Activated naive CD4-positive, alpha-beta T cell treated with anti-CD3 and anti-CD28 coated beads, Interleukin-2, amount 10 ng/mL, durations not matched to agents 5 hours and 36 hours (primary cell): Measurements from ENCODE around the gene OGDHL. TPM values are rescaled to one million over a fixed set of nuclear protein-coding genes. Genes with fewer than 3 reads are reported as not detected.

Experiments
- total RNA-seq, 2 experiments: library from RNA; stranded (reverse); gene quantifications; one replicate each; pipeline ENCODE4 v1.2.3, GENCODE V29; 2021

The OGDHL gene
- total RNA-seq = under 1 TPM in 1 of 2 experiments, not detected in 1; 0.10 TPM

DNA sequence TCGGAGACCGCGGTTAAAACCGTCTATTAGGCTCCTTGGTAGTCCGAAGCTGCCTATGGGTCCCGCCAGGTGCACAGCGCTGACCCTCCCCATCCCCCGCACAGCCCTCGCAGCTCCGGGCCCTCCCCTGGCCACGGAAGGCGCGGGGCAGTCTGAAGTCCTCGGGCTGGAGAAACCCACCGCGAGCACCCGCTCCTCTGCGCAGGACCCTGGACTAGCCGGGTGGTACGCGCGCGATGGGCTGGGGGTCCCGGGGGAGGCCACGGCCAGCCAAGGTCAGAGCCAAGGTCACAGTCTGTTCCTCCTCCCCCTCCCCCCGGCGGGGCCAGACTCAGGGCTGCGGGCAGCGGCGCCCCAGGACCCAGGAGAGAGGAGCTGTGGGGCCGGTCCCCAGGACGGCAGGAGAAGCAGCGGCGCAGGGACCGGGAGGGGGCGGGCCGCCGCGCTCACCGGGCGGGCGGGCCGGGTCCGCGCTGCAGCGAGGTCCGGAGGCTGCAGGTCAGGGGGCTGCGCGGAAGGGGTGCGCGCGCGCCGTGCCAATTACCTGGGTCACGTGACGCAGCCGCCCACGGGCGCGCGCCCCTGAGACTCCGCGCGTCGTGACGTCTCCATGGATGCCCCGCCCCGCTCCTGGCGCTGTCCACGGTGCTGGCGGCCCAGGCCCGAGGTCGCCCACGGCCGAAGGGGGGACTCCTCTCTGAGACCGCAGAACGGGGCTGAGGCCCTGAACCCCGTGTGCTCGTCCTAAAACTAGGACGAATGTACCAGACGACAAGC is at the start of gene OGDHL:
Gene OGDHL (minus strand): TSS at position 535 of the 777 bp plus-strand sequence. CDS start 3,731 bp downstream, outside the sequence.

Other genes starting within 250 kb of the OGDHL start
- 10 to 100 TPM; 25.7 to 30.8 TPM for gene ERCC6, start 223.2 kb downstream of the OGDHL start, total RNA-seq
- gene SLC18A3, start 152.0 kb downstream of the OGDHL start, total RNA-seq = not detected
- gene CHAT, start 148.3 kb downstream of the OGDHL start, total RNA-seq = not detected
- gene C10orf53, start 82.7 kb downstream of the OGDHL start, total RNA-seq = not detected
- gene PARG, start 179.7 kb upstream of the OGDHL start, total RNA-seq = 10 to 100 TPM; 29.9 to 30.1 TPM
- 10 to 100 TPM; 15.6 to 19.7 TPM for gene TIMM23B, start 179.7 kb upstream of the OGDHL start, total RNA-seq
- 10 to 100 TPM; 15.5 to 16.3 TPM for gene AGAP6, start 226.1 kb upstream of the OGDHL start, total RNA-seq